ENCODE results near the gene SH3PXD2A.

Gene SH3PXD2A

GRCh38 chr10:103829278-103829677, 26.1 kb downstream of the SH3PXD2A start:
- no peaks in the 10 kb centered on the region for H3K27me3 ChIP-seq (replicated peaks in 2 of 5; ENCODE audit: control insufficient read depth in 4 of 5, insufficient read depth in 5 of 5, low read length in 4 of 5)
- CTCF ChIA-PET, result no interaction called here
- peaks cover 0 to 18% (median 2%) of the 10 kb centered on the region in 4 experiments for H3K4me1 ChIP-seq (ENCODE audit: control extremely low read depth in 1 of 4, control insufficient read depth in 4 of 4, insufficient read depth in 4 of 4, low read length in 3 of 4)
- DNase-seq, result no peak
- 90% methylated on average over 2 of the region's 6 CpGs for WGBS (ENCODE audit: insufficient coverage)
- POLR2A ChIA-PET, result no interaction called here
- H3K4me3 ChIP-seq (ENCODE audit: control insufficient read depth in 1 of 7, extremely low read depth in 1 of 7, insufficient read depth in 4 of 7, low read depth in 2 of 7, low read length in 6 of 7), result no peak overlapping the region
- peaks cover 0 to 4% (median 0%) of the 10 kb centered on the region in 5 experiments for H3K9me3 ChIP-seq (ENCODE audit: control extremely low read depth in 1 of 5, control insufficient read depth in 4 of 5, insufficient read depth in 2 of 5, low read depth in 1 of 5, low read length in 4 of 5)
- H3K36me3 ChIP-seq (ENCODE audit: control insufficient read depth in 4 of 4, insufficient read depth in 4 of 4, low read length in 3 of 4), result no peaks in the 10 kb centered on the region
- no peak overlapping the region for H3K27ac ChIP-seq (ENCODE audit: insufficient read depth in 1 of 2, low read depth in 1 of 2, low read length in 2 of 2, poor library complexity in 1 of 2, severe bottlenecking in 2 of 2)

GRCh38 chr10:103828587-103829197, 26.7 kb downstream of the SH3PXD2A start:
- H3K36me3 ChIP-seq (ENCODE audit: control insufficient read depth in 4 of 4, insufficient read depth in 4 of 4, low read length in 3 of 4), result no peaks in the 10 kb centered on the region
- DNase-seq, result no peak
- H3K27me3 ChIP-seq (replicated peaks in 2 of 5; ENCODE audit: control insufficient read depth in 4 of 5, insufficient read depth in 5 of 5, low read length in 4 of 5), result no peaks in the 10 kb centered on the region
- POLR2A ChIA-PET, result no interaction called here
- H3K9me3 ChIP-seq (ENCODE audit: control extremely low read depth in 1 of 5, control insufficient read depth in 4 of 5, insufficient read depth in 2 of 5, low read depth in 1 of 5, low read length in 4 of 5), result peaks cover 0 to 4% (median 0%) of the 10 kb centered on the region in 5 experiments
- CTCF ChIA-PET, result interaction anchor here (1.1 to 1.6 kb wide), 2 partner anchors 8 to 10 kb away, joined by 3 to 4 read pairs; no protein-coding TSS in a partner anchor
- H3K4me3 ChIP-seq (ENCODE audit: control insufficient read depth in 1 of 7, extremely low read depth in 1 of 7, insufficient read depth in 4 of 7, low read depth in 2 of 7, low read length in 6 of 7), result no peak overlapping the region
- H3K27ac ChIP-seq (ENCODE audit: insufficient read depth in 1 of 2, low read depth in 1 of 2, low read length in 2 of 2, poor library complexity in 1 of 2, severe bottlenecking in 2 of 2), result no peak overlapping the region
- H3K4me1 ChIP-seq (ENCODE audit: control extremely low read depth in 1 of 4, control insufficient read depth in 4 of 4, insufficient read depth in 4 of 4, low read length in 3 of 4), result peaks cover 0 to 17% (median 3%) of the 10 kb centered on the region in 4 experiments
- 94% methylated on average over 7 of the region's 7 CpGs for WGBS (ENCODE audit: insufficient coverage)

GRCh38 chr10:103828107-103828506, 27.3 kb downstream of the SH3PXD2A start:
- Histone ChIP-seq H3K36me3 (ENCODE audit: control insufficient read depth in 4 of 4, insufficient read depth in 4 of 4, low read length in 3 of 4) (no peaks in the 10 kb centered on the region), H3K4me3 (ENCODE audit: control insufficient read depth in 1 of 7, extremely low read depth in 1 of 7, insufficient read depth in 4 of 7, low read depth in 2 of 7, low read length in 6 of 7) (no peak overlapping the region), H3K9me3 (ENCODE audit: control extremely low read depth in 1 of 5, control insufficient read depth in 4 of 5, insufficient read depth in 2 of 5, low read depth in 1 of 5, low read length in 4 of 5) (peaks cover 0 to 4% (median 0%) of the 10 kb centered on the region in 5 experiments), H3K27me3 (replicated peaks in 2 of 5; ENCODE audit: control insufficient read depth in 4 of 5, insufficient read depth in 5 of 5, low read length in 4 of 5) (no peaks in the 10 kb centered on the region), H3K4me1 (ENCODE audit: control extremely low read depth in 1 of 4, control insufficient read depth in 4 of 4, insufficient read depth in 4 of 4, low read length in 3 of 4) (peaks cover 0 to 14% (median 3%) of the 10 kb centered on the region in 4 experiments), H3K27ac (ENCODE audit: insufficient read depth in 1 of 2, low read depth in 1 of 2, low read length in 2 of 2, poor library complexity in 1 of 2, severe bottlenecking in 2 of 2) (no peak overlapping the region)
- POLR2A ChIA-PET, result no interaction called here
- 97% methylated on average over 4 of the region's 4 CpGs for WGBS (ENCODE audit: insufficient coverage)
- no peak for DNase-seq
- CTCF ChIA-PET, result interaction anchor here (0.9 to 1.6 kb wide), 6 partner anchors 9 to 126 kb away, joined by 3 to 7 read pairs (median 3); no protein-coding TSS in a partner anchor

GRCh38 chr10:103826885-103827284, 28.5 kb downstream of the SH3PXD2A start:
- CTCF ChIA-PET, result interaction anchor here (1.4 to 1.6 kb wide), 4 partner anchors 12 to 124 kb away, joined by 3 to 7 read pairs (median 4); no protein-coding TSS in a partner anchor
- H3K9me3 ChIP-seq (ENCODE audit: control extremely low read depth in 1 of 5, control insufficient read depth in 4 of 5, insufficient read depth in 2 of 5, low read depth in 1 of 5, low read length in 4 of 5), result no peaks in the 10 kb centered on the region
- H3K27me3 ChIP-seq (replicated peaks in 2 of 5; ENCODE audit: control insufficient read depth in 4 of 5, insufficient read depth in 5 of 5, low read length in 4 of 5), result no peaks in the 10 kb centered on the region
- POLR2A ChIA-PET, result no interaction called here
- WGBS (ENCODE audit: insufficient coverage), result 98% methylated on average over 5 of the region's 7 CpGs
- no peak overlapping the region for H3K27ac ChIP-seq (ENCODE audit: insufficient read depth in 1 of 2, low read depth in 1 of 2, low read length in 2 of 2, poor library complexity in 1 of 2, severe bottlenecking in 2 of 2)
- no peaks in the 10 kb centered on the region for H3K36me3 ChIP-seq (ENCODE audit: control insufficient read depth in 4 of 4, insufficient read depth in 4 of 4, low read length in 3 of 4)
- H3K4me1 ChIP-seq (ENCODE audit: control extremely low read depth in 1 of 4, control insufficient read depth in 4 of 4, insufficient read depth in 4 of 4, low read length in 3 of 4), result peaks cover 0 to 17% (median 3%) of the 10 kb centered on the region in 4 experiments
- DNase-seq, result no peak
- H3K4me3 ChIP-seq (ENCODE audit: control insufficient read depth in 1 of 7, extremely low read depth in 1 of 7, insufficient read depth in 4 of 7, low read depth in 2 of 7, low read length in 6 of 7), result no peak overlapping the region

GRCh38 chr10:103824281-103824680, 31.1 kb downstream of the SH3PXD2A start:
- 0% methylated on average over 3 of the region's 6 CpGs for WGBS (ENCODE audit: insufficient coverage)
- Histone ChIP-seq H3K4me1 (ENCODE audit: control extremely low read depth in 1 of 4, control insufficient read depth in 4 of 4, insufficient read depth in 4 of 4, low read length in 3 of 4) (peaks cover 0 to 32% (median 12%) of the 10 kb centered on the region in 4 experiments), H3K4me3 (ENCODE audit: control insufficient read depth in 1 of 7, extremely low read depth in 1 of 7, insufficient read depth in 4 of 7, low read depth in 2 of 7, low read length in 6 of 7) (no peak overlapping the region)

GRCh38 chr10:103823706-103824272, 31.6 kb downstream of the SH3PXD2A start:
- no peak for DNase-seq
- CTCF ChIA-PET, result interaction anchor here (0.6 to 1.4 kb wide), 2 partner anchors 10 to 19 kb away, joined by 3 to 5 read pairs; no protein-coding TSS in a partner anchor
- H3K4me3 ChIP-seq (ENCODE audit: control insufficient read depth in 1 of 7, extremely low read depth in 1 of 7, insufficient read depth in 4 of 7, low read depth in 2 of 7, low read length in 6 of 7), result no peak overlapping the region
- H3K27ac ChIP-seq (ENCODE audit: insufficient read depth in 1 of 2, low read depth in 1 of 2, low read length in 2 of 2, poor library complexity in 1 of 2, severe bottlenecking in 2 of 2), result no peak overlapping the region
- 91% methylated on average over 8 of the region's 9 CpGs for WGBS (ENCODE audit: insufficient coverage)
- no peaks in the 10 kb centered on the region for H3K27me3 ChIP-seq (replicated peaks in 2 of 5; ENCODE audit: control insufficient read depth in 4 of 5, insufficient read depth in 5 of 5, low read length in 4 of 5)
- no peaks in the 10 kb centered on the region for H3K9me3 ChIP-seq (ENCODE audit: control extremely low read depth in 1 of 5, control insufficient read depth in 4 of 5, insufficient read depth in 2 of 5, low read depth in 1 of 5, low read length in 4 of 5)
- no peaks in the 10 kb centered on the region for H3K36me3 ChIP-seq (ENCODE audit: control insufficient read depth in 4 of 4, insufficient read depth in 4 of 4, low read length in 3 of 4)
- POLR2A ChIA-PET, result no interaction called here
- H3K4me1 ChIP-seq (ENCODE audit: control extremely low read depth in 1 of 4, control insufficient read depth in 4 of 4, insufficient read depth in 4 of 4, low read length in 3 of 4), result peaks cover 0 to 32% (median 12%) of the 10 kb centered on the region in 4 experiments

More at GRCh38 chr10:103824281-103824680, 31.1 kb downstream of the SH3PXD2A start:
- CTCF ChIA-PET, result interaction anchor here (0.6 kb wide), 1 partner anchor 11 kb away, joined by 3 read pairs; no protein-coding TSS in a partner anchor
- DNase-seq, result no peak
- Histone ChIP-seq H3K36me3 (ENCODE audit: control insufficient read depth in 4 of 4, insufficient read depth in 4 of 4, low read length in 3 of 4) (no peaks in the 10 kb centered on the region), H3K9me3 (ENCODE audit: control extremely low read depth in 1 of 5, control insufficient read depth in 4 of 5, insufficient read depth in 2 of 5, low read depth in 1 of 5, low read length in 4 of 5) (no peaks in the 10 kb centered on the region), H3K27ac (ENCODE audit: insufficient read depth in 1 of 2, low read depth in 1 of 2, low read length in 2 of 2, poor library complexity in 1 of 2, severe bottlenecking in 2 of 2) (no peak overlapping the region), H3K27me3 (replicated peaks in 2 of 5; ENCODE audit: control insufficient read depth in 4 of 5, insufficient read depth in 5 of 5, low read length in 4 of 5) (no peaks in the 10 kb centered on the region)
- POLR2A ChIA-PET, result no interaction called here

- POLR2A ChIA-PET, result no interaction called here
- no peak for DNase-seq
- CTCF ChIA-PET, result interaction anchor here (0.8 to 1.5 kb wide), 8 partner anchors 10 to 118 kb away, joined by 3 to 5 read pairs (median 3); partner anchors contain the start of gene SH3PXD2A
- H3K9me3 ChIP-seq (ENCODE audit: control extremely low read depth in 1 of 5, control insufficient read depth in 4 of 5, insufficient read depth in 2 of 5, low read depth in 1 of 5, low read length in 4 of 5), result no peaks in the 10 kb centered on the region
- H3K4me1 ChIP-seq (ENCODE audit: control extremely low read depth in 1 of 4, control insufficient read depth in 4 of 4, insufficient read depth in 4 of 4, low read length in 3 of 4), result peaks cover 0 to 32% (median 12%) of the 10 kb centered on the region in 4 experiments
- H3K27ac ChIP-seq (ENCODE audit: insufficient read depth in 1 of 2, low read depth in 1 of 2, low read length in 2 of 2, poor library complexity in 1 of 2, severe bottlenecking in 2 of 2), result no peak overlapping the region
- WGBS (ENCODE audit: insufficient coverage), result 82% methylated on average over 2 of the region's 3 CpGs
- no peaks in the 10 kb centered on the region for H3K27me3 ChIP-seq (replicated peaks in 2 of 5; ENCODE audit: control insufficient read depth in 4 of 5, insufficient read depth in 5 of 5, low read length in 4 of 5)
- no peaks in the 10 kb centered on the region for H3K36me3 ChIP-seq (ENCODE audit: control insufficient read depth in 4 of 4, insufficient read depth in 4 of 4, low read length in 3 of 4)
- no peak overlapping the region for H3K4me3 ChIP-seq (ENCODE audit: control insufficient read depth in 1 of 7, extremely low read depth in 1 of 7, insufficient read depth in 4 of 7, low read depth in 2 of 7, low read length in 6 of 7)
Measured at GRCh38 chr10:103822800-103823199, 32.6 kb downstream of the SH3PXD2A start.

Data from common myeloid progenitor, CD34-positive (primary cell).